Activated naive CD4-positive, alpha-beta T cell (primary cell): ENCODE results near the gene ERVK3-1.
"Not testable (repeated sequence)": the region's sequence is repeated elsewhere in the genome, so short reads cannot be mapped to it uniquely, and the experiment has no call there.

ENCODE experiments used
- DNase-seq, 4 experiments: peaks; one replicate each; lab custom pipeline; 2025; lab: John Stamatoyannopoulos, UW

ERVK3-1 gene

DNA sequence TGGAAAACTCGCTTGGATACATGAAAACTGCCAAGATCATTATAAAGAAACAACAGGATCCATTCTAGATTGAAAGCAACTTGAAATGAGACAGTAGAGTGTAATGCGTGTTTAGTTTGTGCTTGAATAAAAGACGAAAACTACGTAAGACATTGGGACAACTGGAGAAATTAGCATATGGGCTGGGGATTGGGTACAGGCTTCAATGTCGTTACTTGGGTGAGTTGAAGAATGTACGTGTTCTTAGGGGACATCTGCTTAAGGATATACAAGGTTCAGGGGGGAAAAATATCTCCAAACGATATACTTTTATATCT lies 471 bp upstream of the ERVK3-1 start:
- no peak for DNase-seq

DNA sequence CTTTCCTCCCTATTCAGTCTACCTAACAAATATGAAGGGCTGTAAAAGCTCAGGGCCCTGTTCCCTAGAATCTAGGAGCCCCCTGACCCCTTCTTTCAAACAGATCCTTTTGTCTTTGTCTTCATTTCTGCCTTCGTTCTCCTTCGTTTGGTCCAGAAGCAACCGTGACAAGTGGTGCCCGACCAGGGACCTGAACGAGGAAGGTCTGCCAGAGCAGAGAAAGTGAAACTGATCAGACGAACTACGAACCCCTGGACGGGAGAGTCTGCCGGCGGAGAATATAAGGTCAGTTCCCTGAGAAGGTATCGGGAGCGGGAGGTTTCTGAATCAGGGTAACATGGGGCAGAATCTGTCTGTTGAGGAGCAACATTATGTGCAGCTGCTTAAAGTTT lies 751 bp downstream of the ERVK3-1 start:
- DNase-seq = no peak

DNA sequence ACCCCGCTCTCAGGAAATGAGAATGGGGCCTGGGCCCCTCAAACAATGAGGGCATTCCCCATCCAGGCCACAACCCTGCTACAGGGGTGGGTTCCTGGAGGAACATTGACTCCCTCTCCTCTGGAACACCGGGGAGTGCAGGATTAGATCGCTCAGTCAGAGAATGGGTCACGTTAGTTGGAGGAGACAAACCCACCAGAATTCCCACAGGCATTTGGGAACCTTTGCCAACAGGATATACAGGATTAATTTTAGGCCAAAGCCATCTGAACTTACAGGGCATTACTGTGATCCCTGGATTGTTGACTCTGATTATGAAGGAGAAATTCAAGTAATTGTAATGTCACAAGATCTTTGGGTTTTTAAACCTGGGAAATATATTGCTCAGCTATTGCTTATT lies 2.6 kb downstream of the ERVK3-1 start:
- no peak for DNase-seq

DNA sequence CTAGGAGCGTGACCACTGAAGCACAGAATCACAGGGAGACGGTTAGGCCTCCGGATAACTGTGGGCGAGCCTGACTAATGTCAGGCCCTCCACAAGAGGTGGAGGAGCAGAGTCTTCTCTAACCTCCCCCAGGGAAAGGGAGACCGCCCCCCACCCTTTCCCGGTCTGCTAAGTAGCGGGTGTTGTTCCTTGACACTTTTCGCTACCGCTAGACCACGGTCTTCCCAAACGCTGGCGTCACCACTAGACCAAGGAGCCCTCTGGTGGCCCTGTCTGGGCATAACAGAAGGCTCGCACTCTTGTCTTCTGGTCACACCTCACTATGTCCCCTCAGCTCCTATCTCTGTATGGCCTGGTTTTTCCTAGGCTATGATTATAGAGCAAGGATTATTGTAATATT lies 5.5 kb downstream of the ERVK3-1 start:
- not testable (repeated sequence) for DNase-seq

DNA sequence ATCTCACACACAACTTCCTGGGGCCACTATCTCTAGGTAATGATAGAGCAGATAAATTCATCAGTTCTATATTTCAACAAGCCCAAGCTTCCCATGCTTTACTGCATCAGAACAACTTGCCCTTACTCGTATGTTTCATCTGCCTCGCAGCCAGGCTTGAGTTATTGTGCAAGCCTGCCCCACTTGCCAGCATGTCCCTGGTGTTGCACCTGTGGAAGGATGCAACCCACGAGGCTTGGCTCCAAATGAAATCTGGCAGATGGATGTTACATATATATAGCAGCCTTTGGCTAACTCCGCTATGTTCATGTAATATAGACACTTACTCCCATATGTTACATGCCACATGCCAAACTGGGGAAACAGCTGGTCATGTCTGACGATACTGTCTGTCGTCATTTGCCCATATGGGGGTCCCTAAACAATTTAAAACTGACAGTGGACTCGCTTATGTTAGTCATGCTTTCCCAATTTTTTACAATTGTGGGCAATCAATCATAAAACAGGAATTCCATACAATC lies 6.2 kb downstream of the ERVK3-1 start:
- no peak for DNase-seq

DNA sequence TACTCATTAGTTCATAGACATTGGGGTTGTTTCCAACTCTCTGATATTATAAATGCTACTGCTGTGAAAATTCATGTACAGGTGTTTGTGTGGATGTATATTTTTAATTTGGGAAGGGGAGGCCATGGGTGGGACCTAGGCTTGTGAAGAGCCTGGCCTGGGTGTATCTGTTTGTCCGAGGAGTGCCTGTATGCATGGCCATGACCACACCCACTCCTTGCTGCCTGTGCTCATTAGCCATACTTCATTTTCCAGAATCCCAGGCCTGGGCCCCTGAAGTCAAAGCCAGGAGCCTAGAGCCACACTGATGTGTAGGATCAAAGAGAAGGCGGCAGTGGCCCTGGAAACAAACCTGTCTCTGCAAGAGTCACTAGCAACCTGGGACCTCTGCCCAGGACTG lies 10.4 kb downstream of the ERVK3-1 start:
- no peak for DNase-seq

DNA sequence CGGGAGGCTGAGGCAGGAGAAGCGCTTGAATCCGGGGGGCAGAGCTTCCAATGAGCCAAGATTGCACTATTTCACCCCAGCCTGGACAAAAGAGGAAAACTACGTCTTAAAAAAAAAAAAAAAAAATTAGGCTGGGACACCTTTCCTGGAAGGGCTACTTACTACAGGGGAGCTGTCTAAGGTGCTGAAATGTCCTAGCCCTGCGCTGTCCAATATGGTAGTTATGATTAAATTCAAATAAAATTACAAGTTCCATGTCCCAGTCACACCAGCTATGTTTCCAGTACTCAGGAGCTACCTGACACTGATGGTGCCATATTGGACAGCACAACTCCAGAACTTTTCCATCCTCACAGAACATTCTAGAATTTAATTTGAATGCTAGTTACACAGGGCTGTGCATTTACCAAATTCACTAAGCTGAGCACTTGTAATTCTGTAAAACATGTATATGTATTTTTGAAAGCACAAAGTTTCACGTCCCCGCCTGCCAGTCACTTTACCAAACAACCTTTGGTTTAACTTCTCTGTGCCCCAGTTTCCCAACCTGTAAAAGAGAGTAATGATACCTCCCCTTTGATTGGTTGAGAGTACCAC lies 12.4 kb downstream of the ERVK3-1 start:
- DNase-seq = no peak

- no peak for DNase-seq
Observed at GRCh38 chr19:58318297-58318696, 13.1 kb downstream of the ERVK3-1 start.

GRCh38 chr19:58319241-58319640 lies 14.1 kb downstream of the ERVK3-1 start:
- DNase-seq = no peak

- DNase-seq = no peak
Observed at GRCh38 chr19:58325311-58326022, 20.3 kb downstream of the ERVK3-1 start.

- DNase-seq = no peak
Observed at GRCh38 chr19:58326501-58326913, 21.3 kb downstream of the ERVK3-1 start.

DNA sequence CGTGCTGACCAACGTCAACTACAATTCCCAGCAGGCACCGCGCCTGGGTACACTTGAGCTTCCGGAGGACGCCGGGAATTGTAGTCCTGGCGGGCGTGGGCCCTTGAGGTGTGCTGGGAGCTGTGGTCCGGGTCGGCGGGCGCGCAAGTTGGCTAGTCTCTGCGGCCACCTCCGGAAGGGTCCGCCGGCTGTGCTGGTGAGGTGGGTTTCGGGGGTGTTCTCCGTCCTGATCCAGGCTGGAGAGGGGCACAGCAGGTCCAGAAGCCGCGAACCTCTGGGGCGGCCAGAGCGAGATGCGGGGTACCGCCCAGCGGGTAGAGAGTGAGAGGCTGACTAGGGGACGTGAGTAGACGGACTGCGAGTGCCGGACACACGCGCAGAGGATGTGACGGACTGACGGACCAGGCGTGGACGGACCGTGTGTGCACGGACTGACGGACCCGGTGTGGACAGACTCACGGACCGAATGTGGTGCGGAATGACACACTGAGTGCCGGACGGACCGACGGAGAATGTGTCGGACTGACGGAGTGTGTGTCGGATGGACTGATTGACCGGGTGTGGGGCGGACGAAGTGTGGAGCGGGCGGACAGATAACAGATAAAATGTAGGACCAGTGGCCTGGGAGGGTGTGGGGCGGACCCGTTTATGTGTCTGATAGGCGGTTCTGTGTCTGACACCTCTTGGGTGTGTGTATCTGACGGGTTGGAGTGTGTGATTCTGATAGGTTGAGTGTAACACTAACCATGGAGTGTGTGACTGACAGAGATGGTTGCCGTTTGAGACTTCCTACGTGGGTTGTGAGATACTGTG lies 21.9 kb downstream of the ERVK3-1 start, which contains the start of gene ZSCAN22:
ZSCAN22 (plus strand) TSS at position 81 of the 813 bp plus-strand sequence. CDS start 7,809 bp downstream, outside the sequence.
- peak; percentile 53 to 81 (median 70) for DNase-seq

DNA sequence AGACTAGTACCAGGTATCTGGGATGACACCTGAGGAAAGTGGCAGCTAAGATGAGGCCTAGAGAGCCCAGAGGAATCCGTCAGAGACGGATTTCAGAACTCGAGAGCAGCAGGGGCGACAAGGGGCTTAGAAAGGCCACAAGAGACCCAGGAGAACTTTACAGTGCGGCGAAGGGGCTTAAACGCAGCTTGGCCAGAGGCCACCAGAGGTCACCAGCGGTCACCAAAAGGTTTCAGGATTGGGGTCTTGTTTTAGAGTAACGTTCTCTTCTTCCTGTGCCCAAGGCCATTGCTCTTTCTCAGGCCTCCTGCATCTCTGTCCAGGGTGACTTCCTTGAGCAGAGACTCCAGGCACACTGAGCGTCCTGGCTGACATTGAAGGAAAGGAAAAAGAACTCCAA lies 23.8 kb downstream of the ERVK3-1 start:
- peak in 1 of 4 experiments; percentile 17 for DNase-seq

- no peak for DNase-seq
Observed at GRCh38 chr19:58330458-58330857, 25.3 kb downstream of the ERVK3-1 start.

DNA sequence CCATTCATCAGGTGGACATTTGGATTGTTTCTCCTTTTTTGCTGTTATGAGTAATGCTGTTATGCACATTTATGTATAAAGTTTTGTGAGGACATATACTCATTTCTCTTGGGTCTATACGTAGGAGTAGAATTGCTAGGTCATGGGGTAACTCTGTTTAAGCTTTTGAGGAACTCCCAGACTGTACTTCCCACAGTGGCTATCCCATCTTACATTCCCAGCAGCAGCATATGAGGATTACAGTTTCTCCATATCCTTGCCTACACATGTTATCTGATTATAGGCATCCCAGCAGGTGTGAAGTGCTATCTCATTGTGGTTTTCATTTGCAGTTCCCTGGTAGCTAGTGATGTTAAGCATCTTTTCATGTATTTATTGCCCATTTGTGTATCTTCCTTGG lies 27.5 kb downstream of the ERVK3-1 start:
- DNase-seq = no peak

DNA sequence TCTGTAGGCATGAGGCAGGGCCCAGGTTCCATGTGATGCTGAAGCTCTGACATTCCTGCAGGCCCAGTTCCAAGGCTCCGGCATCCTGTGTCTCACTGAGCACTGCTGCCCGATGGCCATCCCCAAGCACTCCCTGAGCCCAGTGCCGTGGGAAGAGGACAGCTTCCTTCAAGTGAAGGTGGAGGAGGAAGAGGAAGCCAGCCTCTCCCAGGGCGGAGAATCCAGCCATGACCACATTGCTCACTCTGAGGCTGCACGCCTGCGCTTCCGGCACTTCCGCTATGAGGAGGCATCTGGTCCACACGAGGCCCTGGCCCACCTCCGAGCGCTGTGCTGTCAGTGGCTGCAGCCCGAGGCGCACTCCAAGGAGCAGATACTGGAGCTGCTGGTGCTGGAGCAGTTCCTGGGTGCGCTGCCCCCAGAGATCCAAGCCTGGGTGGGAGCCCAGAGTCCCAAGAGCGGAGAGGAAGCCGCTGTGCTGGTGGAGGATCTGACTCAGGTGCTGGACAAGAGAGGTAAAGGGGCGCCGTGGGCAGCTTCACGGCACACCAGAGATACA lies 29.6 kb downstream of the ERVK3-1 start:
- no peak for DNase-seq

- no peak for DNase-seq
Observed at GRCh38 chr19:58335630-58336029, 30.5 kb downstream of the ERVK3-1 start.

- DNase-seq = no peak
Observed at GRCh38 chr19:58336216-58336615, 31.0 kb downstream of the ERVK3-1 start.

DNA sequence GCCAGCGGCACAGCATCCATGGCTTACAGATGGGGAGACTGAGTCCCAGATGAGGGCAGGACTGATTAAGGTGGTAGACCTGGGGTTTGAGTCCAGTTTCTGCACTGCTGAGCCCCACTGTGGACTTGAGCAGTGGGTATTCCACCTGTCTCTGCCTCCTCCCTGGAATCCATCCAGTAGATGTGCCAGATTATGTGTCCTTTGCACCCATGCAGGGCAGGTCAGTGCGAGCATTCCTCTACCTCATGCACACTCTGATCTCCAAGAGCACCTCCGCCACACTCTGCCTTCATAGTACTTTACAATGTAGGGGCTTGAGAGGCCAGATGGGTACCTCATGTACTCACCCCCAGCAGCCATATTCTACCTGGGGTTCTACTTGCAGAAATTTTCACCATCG lies 31.6 kb downstream of the ERVK3-1 start:
- DNase-seq = no peak

DNA sequence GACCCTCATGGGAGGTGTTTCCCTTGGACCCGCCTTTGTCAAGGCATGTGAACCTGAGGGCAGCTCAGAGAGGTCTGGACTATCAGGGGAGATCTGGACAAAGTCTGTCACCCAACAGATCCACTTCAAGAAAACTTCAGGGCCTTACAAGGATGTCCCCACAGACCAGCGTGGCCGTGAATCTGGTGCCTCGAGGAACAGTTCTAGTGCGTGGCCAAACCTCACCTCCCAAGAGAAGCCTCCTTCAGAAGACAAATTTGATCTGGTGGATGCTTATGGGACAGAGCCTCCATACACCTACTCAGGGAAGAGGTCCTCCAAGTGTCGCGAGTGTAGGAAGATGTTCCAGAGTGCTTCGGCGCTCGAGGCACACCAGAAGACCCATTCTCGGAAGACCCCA lies 33.2 kb downstream of the ERVK3-1 start:
- no peak for DNase-seq

- no peak for DNase-seq
Observed at GRCh38 chr19:58338825-58339558, 33.8 kb downstream of the ERVK3-1 start.

- no peak for DNase-seq
Observed at GRCh38 chr19:58345558-58345957, 40.4 kb downstream of the ERVK3-1 start.
